GM18508 (cell line): Measurements from ENCODE around the gene GIT2.
"Not testable (repeated sequence)": the region's sequence is repeated elsewhere in the genome, so short reads cannot be mapped to it uniquely, and the experiment has no call there.

Source experiments
- ATAC-seq: cut with Tn5 transposase; IDR thresholded peaks from one replicate; pipeline ENCODE4 v1.9.1; 2021; ENCODE audit warnings: moderate number of reproducible peaks; ENCODE audit not compliant: insufficient read depth, unreplicated experiment

GIT2 gene

GRCh38 chr12:109995686-109996482 lies at the start of gene GIT2:
Gene GIT2, minus strand, starts transcription at chr12:109996368. Its CDS starts 144 bp downstream, at chr12:109996224.
- ATAC-seq = peak; percentile 41

- ATAC-seq = no peak
Observed at GRCh38 chr12:110042264-110042663, 46.1 kb upstream of the GIT2 start.

DNA sequence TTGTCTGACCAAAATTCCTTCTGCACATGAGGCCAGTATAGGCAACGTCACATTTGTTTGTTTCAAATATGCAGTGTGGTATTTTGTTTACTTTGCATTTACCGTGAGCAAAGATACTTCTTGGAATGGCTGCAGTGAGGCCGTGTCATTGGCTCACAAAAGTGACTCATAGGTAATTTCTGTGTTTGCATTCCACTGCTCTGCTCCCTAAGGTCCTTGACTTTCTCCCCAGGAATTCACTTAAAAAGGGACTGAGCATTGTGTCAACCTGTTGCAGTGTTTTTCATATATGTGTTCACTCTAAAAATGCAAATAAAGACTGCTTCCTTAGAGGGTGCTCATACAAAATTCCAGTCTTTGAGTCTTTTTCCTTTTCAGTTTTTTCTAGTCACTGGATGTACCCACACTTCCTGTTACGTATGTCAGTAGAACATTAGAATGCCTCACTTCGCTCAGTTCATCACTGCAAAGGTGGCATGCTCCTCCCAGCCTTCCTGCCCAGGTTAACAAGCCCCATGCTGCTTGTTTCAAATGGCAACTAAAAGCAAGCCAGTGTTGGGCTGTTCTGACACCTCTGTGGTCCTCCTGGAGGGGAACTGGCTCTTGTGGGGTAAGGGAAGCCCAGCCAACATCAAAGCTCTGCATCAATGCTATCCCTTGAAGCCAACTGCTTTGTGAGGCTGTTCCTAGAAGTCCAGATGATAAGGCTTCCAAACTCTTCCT lies 43.1 kb upstream of the GIT2 start:
- ATAC-seq = no peak

DNA sequence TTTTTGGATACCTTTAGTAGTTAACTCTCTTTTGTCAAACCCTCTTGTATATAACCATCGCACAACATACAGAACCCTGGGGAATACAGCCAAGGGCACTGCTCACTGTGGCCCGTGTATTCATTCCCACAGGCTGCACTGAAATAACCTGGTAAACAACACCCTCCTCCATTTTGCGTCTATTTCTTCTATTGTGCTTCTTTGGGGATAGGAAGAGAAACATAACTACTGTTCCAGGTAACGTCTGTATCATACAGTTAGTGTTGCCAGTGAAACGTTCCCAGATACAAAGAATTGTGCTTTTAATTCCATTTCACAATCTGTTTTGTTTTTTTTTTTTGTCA lies 42.5 kb upstream of the GIT2 start:
- no peak for ATAC-seq

GRCh38 chr12:110037315-110037714 lies 41.1 kb upstream of the GIT2 start:
- no peak for ATAC-seq

DNA sequence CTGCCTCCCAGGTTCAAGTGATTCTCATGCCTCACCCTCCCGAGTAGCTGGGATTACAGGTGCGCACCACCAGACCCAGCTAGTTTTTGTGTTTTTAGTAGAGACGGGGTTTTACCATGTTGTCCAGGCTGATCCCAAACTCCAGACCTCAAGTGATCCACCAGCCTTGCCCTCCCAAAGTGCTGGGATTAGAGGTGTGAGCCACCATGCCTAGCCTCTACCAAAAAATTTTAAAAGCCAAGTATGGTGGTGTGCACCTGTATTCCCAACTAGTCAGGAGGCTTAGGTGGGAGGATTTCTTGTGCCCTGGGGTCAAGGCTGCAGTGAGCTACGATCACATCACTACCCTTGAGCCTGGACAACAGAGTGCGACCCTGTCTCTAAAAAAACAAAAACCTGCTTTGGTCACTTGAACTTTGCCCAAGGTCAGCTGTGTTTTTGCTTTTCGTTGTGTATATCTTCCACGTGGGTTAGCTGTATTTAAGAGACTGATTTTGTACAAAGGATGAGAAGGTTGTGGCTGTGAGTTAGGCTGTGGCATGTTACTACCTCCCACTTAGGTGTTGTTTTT lies 39.5 kb upstream of the GIT2 start:
- no peak for ATAC-seq

DNA sequence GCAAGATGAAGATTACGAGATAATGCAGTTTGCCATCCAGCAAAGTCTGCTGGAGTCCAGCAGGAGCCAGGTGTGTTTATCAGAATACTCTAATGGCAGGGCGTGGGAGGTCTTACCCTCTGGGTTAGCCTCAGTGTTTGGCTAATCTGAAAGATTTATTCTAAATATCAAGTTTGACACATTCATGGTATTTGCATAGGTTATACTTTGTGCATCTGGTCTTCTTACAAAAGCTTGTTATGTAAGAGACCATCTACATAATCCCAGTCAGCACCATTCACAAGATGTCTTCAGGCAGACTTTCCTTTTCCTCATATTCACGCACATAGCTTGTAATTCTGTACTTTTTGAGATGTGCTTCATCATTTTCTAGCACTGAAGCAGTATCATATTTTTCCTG lies 37.7 kb upstream of the GIT2 start:
- no peak for ATAC-seq

- no peak for ATAC-seq
Observed at GRCh38 chr12:110029290-110029815, 33.2 kb upstream of the GIT2 start.

GRCh38 chr12:110028323-110028722 lies 32.2 kb upstream of the GIT2 start:
- no peak for ATAC-seq

DNA sequence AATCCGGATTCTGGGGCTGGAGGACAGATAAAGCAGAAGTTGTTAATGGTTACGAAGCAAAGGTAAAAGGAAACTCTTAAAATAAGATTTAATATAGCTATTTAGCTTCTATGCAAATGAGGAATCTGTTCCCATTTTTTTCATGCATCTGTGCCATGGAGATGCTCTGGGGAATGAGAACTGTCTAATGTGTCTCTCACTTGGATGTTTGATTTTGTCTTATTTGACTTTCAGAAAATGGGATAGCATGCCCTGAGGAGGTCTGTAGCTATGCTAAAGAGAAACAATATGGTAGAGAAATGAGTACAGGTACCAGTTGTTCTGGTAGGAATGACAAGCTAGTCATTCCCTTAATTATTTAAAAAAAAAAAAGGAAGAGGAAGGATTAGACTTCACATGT lies 27.9 kb upstream of the GIT2 start:
- no peak for ATAC-seq

DNA sequence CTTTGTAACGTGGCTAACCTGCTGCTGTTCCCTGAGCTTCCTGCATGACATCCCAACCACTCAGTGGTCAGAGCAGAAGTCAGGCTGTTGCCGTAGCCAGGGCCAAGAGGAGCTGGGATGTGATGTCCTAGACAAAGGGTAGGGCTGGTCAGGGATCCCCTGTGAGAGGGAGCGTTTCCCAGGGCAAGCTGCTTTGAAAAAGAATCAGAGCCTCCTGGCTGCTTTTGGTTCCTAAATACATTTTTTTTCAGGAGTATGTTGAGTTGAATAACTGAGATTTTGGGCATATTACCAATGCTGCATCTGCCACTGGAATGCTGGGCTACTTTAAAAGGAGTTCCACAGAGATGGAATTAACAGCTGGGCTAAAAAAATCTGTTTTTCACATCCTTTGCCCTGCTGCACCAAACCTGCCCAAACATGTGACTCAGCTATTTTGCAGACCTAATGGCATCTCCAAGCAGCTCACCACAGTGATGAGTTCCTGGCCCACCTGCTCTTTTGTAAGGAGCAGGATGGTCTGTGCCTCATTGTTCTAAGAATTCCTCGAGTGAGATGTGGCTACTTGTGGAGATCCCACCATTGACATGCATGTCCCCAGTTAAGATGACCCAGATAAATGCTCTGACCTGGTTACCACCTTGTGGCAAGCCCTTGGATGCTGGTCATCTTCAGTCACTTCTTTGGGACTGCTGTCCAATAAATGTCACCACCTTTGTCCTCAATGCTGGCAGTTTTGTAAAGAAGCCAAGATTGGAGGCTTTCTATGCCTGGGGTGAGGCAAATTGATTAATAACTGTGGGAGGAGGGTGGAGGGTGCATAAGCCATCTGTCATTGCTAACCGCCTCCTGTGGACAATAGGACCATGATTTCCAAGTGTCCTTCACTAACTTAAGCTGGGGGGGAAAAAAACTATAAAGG lies 27.2 kb upstream of the GIT2 start:
- no peak for ATAC-seq

- no peak for ATAC-seq
Observed at GRCh38 chr12:110020956-110021355, 24.8 kb upstream of the GIT2 start.

DNA sequence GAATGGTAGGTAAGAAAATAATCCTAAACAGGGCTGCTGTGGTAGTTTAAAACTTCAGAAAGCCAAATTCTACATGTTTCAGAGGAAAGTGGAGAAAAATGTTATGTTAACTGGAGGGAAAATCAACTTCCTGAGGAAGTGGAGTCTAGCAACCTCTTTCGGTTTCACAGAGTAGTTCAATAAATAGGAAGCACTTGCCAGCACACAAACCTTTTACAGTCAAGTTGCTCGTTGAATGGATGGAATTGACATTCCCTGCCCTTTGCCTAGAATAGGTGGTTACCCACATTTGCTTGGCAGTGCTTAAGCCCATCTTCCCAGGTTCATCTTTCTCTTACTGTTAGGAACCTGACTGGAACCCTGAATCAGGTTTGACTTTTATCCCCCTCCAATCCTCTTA lies 19.0 kb upstream of the GIT2 start:
- no peak for ATAC-seq

GRCh38 chr12:110012659-110013058 lies 16.5 kb upstream of the GIT2 start:
- no peak for ATAC-seq

GRCh38 chr12:110012137-110012536 lies 16.0 kb upstream of the GIT2 start:
- ATAC-seq = peak; percentile 46

DNA sequence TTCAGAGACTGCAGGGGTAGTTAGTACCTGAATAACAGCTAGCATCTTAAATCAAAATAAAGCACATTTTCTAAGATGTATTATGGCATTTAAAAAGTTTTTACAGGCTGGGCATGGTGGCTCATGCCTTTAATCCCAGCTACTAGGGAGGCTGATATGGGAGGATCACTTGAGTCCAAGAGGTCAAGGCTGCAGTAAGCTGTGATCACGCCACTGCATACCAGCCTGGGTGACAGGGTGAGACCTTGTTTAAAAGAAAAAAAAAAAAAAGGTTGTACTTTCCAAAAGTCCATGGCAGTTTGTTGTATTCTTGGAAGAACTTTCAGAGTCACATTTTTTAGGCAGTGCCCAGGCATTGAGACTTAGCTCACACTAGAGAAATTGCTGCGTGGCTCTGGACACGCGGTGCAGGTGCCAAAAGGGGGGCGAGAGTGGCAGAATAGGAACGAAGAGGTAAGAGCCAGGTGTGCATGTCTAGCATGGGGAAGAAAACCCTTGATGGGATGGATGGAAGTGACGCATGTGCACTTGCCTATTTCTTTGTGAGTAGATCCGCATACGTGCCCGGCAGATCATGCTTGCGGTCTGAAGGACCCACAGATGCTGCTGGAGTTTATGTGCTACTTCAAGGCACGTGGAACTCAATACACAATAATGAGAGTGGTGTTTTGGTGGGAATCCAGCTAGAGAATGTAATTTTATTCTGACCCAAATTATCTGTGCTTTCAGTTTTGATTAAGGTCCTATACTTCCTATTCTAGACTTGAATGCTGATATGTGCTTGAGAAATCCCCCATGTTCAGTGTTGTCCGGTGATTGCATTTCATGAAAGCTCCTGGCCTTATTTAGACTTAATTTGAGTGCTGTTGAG lies 14.9 kb upstream of the GIT2 start:
- no peak for ATAC-seq

DNA sequence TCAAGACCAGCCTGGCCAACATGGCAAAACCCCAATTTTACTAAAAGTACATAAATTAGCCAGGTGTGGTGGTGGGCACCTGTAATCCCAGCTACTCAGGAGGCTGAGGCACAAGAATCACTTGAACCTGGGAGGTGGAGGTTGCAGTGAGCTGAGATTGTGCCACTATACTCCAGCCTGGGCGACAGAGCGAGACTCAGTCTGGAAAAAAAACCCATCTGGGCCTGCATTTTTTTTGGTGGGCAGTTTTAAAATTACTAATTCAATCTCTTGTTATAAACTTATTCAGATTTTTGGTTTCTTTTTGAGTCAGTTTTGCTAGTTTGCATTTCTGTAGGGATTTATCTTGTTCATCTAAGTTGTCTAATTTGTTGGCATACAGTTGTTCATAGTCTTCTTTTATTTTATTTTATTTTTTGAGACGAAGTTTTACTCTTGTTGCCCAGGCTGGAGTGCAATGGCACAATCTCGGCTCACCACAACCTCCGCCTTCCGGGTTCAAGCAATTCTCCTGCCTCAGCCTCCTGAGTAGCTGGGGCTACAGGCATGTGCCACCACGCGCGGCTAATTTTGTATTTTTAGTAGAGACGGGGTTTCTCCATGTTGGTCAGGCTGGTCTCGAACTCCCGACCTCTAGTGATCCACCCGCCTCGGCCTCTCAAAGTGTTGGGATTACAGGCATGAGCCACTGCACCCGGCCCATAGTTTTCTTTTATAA lies 12.7 kb upstream of the GIT2 start:
- not testable (repeated sequence) for ATAC-seq

DNA sequence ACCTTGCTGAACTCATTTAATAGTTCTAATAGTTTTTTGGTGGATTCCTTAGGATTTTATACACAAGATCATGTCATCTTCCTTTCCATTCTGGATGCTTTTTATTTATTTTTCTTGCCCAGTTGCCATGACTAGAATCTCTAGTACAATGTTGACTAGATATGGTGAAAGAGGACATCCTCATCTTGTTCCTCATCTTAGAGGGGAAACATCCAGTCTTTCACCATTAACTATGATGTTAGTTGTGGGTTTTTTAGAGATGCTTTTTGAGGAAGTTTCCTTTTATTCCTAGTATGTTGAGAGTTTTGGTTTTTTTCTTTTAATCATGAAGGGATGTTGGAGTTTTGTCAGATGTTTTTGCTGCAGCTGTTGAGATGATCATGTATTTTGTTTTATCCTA lies 11.7 kb upstream of the GIT2 start:
- no peak for ATAC-seq

DNA sequence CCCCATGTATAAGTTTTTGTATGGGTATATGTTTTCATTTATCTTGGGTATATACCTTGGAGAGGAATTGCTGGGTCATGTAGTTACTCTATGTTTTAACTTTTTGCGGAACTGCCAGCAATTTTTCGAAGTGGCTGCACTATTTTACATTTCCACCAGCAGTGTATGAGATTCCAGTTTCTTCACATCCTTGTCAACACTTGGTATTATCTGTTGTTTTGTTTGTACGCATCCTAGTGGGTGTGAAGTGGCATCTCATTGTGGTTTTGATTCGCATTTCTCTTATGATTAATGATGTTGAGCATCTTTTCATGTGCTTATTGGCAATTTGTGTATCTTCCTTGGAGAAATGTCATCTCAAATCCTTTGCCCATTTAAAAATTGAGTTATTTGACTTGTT lies 9.9 kb upstream of the GIT2 start:
- ATAC-seq = no peak
